BJ (cell line): Measurements from ENCODE around the gene DEK. TPM values are rescaled to one million over a fixed set of nuclear protein-coding genes. Genes with fewer than 3 reads are reported as not detected.
"Not testable (repeated sequence)": the region's sequence is repeated elsewhere in the genome, so short reads cannot be mapped to it uniquely, and the experiment has no call there.

Source experiments
- CTCF ChIA-PET: fragments of 350-600 bp; formaldehyde crosslinking; extraction: SDS; loops from one replicate; lab custom pipeline; 2021; ENCODE audit warnings: antibody characterized with exemption, inconsistent platforms; lab: Yijun Ruan, JAX
- POLR2A ChIA-PET: fragments of 300-600 bp; sonication (Branson Sonifier 250); formaldehyde crosslinking; extraction: SDS; loops from one replicate; lab custom pipeline; 2021; ENCODE audit warnings: antibody characterized with exemption; lab: Charles Lee
- DNase-seq: peaks from one replicate; pipeline ENCODE4 v3.0.0-alpha.2; 2011; ENCODE audit warnings: low read depth
- H3K27me3 ChIP-seq: 2 replicates; pipeline ENCODE4 v1.6.0; 2011; ENCODE audit warnings: low read length; ENCODE audit not compliant: control insufficient read depth, insufficient read depth
- H3K36me3 ChIP-seq: 2 replicates; pipeline ENCODE4 v1.5.1; 2011; ENCODE audit warnings: low read length; ENCODE audit not compliant: control insufficient read depth, insufficient read depth
- H3K4me3 ChIP-seq: 2 replicates; pipeline ENCODE4 v1.5.1; 2011; ENCODE audit warnings: low read depth, mild to moderate bottlenecking, control low read depth, low read length
- polyA plus RNA-seq: library from polyadenylated mRNA; depleted of rRNA; stranded (reverse); fragments of >200 nt; gene quantifications from 2 replicates; pipeline ENCODE4 v1.2.3, GENCODE V29; 2011
- TF ChIP-seq, protein P1 (sequence below): IDR thresholded peaks from 2 replicates; pipeline ENCODE4 v1.5.1; 2011; ENCODE audit warnings: low read depth, mild to moderate bottlenecking, control low read depth, inconsistent platforms, low read length, moderate library complexity; ENCODE audit not compliant: insufficient read depth

The DEK gene
- polyA plus RNA-seq, 1 experiment = 29.2 TPM

DNA sequence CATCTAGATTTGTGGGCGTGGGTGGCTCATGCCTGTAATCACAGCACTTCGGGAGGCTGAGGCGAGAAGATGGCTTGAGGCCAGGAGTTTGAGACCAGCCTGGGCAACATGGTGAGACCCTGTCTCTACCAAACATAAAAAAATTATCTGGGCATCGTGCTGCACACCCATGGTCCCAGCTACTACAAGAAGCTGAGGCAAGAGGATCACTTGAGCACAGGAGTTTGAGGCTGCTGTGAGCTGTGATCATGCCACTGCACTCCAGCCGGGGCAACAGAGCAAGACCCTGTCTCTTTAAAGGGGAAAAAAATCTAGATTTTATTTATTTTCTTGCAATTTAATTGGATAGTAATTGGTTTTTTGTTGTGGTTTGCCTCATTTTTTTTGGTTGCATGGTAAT is 53.6 kb downstream of the DEK start:
- TF ChIP-seq, protein P1, sequence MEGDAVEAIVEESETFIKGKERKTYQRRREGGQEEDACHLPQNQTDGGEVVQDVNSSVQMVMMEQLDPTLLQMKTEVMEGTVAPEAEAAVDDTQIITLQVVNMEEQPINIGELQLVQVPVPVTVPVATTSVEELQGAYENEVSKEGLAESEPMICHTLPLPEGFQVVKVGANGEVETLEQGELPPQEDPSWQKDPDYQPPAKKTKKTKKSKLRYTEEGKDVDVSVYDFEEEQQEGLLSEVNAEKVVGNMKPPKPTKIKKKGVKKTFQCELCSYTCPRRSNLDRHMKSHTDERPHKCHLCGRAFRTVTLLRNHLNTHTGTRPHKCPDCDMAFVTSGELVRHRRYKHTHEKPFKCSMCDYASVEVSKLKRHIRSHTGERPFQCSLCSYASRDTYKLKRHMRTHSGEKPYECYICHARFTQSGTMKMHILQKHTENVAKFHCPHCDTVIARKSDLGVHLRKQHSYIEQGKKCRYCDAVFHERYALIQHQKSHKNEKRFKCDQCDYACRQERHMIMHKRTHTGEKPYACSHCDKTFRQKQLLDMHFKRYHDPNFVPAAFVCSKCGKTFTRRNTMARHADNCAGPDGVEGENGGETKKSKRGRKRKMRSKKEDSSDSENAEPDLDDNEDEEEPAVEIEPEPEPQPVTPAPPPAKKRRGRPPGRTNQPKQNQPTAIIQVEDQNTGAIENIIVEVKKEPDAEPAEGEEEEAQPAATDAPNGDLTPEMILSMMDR = no peak
- Histone ChIP-seq H3K4me3 (no peak overlapping the region), H3K36me3 (peaks cover 3% of the 10 kb centered on the region; the same call in 1 of the 2 replicates), H3K27me3 (no peaks in the 10 kb centered on the region)
- ChIA-PET CTCF (interaction anchor here (0.5 kb wide), 1 partner anchor 34 kb away, joined by 3 read pairs; no protein-coding TSS in a partner anchor), POLR2A (interaction anchor here (0.6 kb wide), 1 partner anchor 10 kb away, joined by 3 read pairs; no protein-coding TSS in a partner anchor)
- DNase-seq = no peak

DNA sequence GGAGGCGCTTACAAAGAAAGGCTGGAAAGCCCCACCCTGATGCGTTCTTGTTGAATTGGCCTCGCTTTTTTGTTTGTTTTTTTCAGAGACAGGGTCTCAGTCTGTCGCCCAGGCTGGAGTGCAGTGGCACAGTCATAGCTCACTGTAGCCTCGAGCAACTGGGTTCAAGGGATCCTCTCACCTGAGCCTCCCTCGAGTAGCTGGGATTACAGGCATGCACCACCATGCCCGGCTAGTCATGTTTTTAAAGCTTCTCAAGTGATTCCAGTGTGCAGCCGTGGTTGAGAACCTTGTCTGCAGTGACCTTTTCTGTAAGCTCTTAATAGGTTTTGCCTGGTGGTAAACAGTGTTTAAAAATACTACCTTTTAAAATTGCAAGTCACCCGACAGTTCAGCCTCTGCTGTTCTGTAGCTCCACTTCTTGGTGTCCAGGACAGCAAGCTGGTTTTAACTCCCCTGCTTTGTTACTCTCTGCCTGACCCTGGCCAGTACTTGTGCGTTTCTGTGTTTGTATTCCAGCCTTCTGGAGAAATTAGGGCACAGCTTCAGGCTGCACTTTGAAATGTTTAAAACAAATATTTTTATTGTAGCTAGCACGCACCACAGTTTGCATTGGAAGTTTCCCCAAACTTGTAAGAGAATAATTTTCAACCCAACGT is 54.7 kb downstream of the DEK start:
- H3K36me3 ChIP-seq = no peaks in the 10 kb centered on the region
- H3K4me3 ChIP-seq = no peak overlapping the region
- no peaks in the 10 kb centered on the region for H3K27me3 ChIP-seq
- POLR2A ChIA-PET = no interaction called here
- CTCF ChIA-PET = no interaction called here
- TF ChIP-seq, protein P1 = no peak
- DNase-seq = no peak

DNA sequence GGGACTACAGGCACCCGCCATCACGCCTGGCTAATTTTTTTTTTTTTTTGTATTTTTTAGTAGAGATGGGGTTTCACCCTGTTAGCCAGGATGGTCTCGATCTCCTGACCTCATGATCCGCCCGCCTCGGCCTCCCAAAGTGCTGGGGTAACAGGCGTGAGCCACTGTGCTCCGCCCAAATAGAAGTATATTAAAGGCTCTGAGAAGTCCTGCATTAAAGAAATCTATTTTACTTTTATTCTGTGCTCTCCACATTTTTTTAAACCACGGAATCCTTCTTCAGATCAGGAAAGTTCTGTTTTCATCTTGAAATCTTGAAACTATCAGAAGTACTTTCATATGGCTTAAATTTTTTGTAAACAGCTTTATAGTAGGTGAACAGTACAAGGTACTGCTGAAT is 55.6 kb downstream of the DEK start:
- DNase-seq, CTCF ChIA-PET, H3K27me3 ChIP-seq, H3K36me3 ChIP-seq, H3K4me3 ChIP-seq, POLR2A ChIA-PET: not testable (repeated sequence)

DNA sequence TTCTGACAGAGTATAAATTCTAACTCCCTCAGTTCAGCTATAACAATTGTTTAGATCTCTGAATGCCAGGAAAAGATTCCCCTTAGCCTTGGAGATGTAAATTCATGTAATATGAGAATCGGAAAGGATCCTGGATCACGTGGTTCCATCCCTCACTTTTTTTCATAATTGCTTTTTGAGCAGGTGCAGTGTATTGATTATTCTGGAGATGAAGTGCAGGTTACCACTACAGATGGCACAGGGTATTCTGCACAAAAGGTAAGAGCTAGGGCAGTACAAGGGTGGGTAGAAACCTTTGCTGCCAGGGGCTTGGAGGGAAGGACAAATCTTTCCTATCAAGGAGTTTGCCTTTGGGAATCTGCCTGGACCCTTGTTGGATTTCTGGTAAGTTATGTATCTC is 56.4 kb downstream of the DEK start:
- Histone ChIP-seq H3K27me3 (no peaks in the 10 kb centered on the region), H3K36me3 (no peaks in the 10 kb centered on the region), H3K4me3 (no peak overlapping the region)
- DNase-seq = no peak
- TF ChIP-seq, protein P1 = no peak
- CTCF ChIA-PET = no interaction called here
- POLR2A ChIA-PET = no interaction called here

DNA sequence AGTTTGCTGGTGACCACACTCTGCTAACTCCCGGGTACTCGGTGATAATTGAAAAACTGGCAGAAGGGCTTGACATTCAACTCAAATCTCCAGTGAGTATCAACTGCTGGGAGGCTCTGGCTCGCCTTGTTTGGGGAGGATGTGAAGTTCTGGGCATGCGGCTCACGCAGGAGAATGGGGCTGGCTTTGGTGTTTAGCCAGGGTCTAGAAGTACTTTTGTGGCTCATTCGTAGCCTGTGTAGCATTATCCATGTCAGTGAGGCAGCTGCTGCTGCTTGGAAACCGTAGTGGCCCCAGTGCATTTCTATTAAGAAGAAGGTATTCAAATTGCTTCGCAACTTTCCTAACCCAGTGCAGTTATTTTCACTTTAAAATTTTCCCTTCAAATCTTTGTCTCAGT is 56.9 kb downstream of the DEK start:
- Histone ChIP-seq H3K27me3 (no peaks in the 10 kb centered on the region), H3K4me3 (no peak overlapping the region), H3K36me3 (no peaks in the 10 kb centered on the region)
- DNase-seq = no peak
- ChIA-PET CTCF (no interaction called here), POLR2A (no interaction called here)
- TF ChIP-seq, protein P1 = no peak

DNA sequence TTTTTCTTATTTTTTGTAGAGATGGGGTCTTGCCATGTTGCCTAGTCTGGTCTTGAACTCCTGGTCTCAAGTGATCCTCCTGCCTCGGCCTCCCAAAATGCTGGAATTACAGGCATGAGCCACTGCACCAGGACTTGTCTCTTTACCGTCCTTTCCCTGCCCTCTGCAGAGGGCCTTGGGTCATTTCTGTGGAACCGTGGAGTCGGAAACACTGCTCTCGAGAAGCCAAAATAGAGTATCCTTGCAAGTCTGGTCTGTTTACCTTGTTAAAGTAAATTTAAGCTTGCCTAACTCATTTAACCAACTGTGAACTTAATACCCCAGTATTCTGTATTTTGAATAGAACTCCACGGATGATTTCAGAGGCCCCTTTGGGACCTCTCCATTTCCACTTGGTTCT is 57.7 kb downstream of the DEK start:
- ChIA-PET POLR2A (no interaction called here), CTCF (no interaction called here)

More for the DNA sequence above, 57.7 kb downstream of the DEK start:
- no peak overlapping the region for H3K4me3 ChIP-seq
- no peaks in the 10 kb centered on the region for H3K27me3 ChIP-seq
- H3K36me3 ChIP-seq = no peaks in the 10 kb centered on the region; the same call in 1 of the 2 replicates
- DNase-seq = no peak
- TF ChIP-seq, protein P1 = no peak
